Peyer's patch (tissue), 4 donors: ENCODE measurements around the gene AIMP1.

Source experiments
- POLR2A ChIP-seq, 2 donors: fragments of 450-650 bp; IDR thresholded peaks; one replicate each; pipeline ENCODE4 v1.5.1; 2017; ENCODE audit warnings: antibody characterized with exemption in 2 of 2, mild to moderate bottlenecking in 2 of 2, moderate library complexity in 2 of 2
- TF ChIP-seq, protein P1 (sequence below), 6 experiments: fragments of 450-650 bp in 4 of 6; fragments of 200-600 bp in 2 of 6; sonication (generic) in 1 of 6; IDR thresholded peaks; one replicate each; pipeline ENCODE4 v1.5.1; 2017 to 2019; ENCODE audit warnings: antibody characterized with exemption in 6 of 6, mild to moderate bottlenecking in 3 of 6, moderate library complexity in 1 of 6

DNA sequence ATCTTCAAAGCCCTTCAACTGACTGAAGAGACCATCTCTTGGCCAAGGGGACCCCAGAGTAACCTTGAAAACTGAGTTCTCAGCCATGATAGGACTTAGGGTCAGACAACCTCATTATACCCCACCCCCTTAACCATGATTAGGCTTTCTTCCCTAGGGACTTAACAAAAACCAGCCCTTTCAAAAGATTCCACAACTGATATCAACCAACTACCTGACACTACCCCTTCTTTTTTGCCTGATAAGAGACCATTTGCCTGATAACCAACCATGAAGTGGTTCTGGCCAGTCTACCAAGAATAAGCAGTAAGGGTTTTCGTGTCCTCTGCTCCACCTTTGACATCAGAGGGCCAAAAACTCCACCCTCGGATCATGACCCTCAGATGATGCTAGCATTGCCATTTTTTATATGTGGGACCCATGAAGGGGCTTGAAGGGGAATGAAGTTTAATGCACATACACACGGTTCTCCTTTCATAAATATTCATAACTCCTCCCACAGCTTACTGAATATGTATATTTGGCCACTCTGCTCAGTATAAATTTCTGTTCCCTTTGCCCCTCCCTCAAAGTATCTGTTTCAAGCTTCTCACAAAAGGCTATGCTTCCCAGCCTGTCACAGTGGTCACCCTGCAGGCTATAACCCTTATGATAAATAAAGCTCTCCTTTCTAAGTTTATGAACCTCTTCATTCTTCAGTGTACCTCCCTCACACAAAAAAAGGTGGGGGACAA, 12.6 kb upstream of the AIMP1 start:
- TF ChIP-seq, protein P1, sequence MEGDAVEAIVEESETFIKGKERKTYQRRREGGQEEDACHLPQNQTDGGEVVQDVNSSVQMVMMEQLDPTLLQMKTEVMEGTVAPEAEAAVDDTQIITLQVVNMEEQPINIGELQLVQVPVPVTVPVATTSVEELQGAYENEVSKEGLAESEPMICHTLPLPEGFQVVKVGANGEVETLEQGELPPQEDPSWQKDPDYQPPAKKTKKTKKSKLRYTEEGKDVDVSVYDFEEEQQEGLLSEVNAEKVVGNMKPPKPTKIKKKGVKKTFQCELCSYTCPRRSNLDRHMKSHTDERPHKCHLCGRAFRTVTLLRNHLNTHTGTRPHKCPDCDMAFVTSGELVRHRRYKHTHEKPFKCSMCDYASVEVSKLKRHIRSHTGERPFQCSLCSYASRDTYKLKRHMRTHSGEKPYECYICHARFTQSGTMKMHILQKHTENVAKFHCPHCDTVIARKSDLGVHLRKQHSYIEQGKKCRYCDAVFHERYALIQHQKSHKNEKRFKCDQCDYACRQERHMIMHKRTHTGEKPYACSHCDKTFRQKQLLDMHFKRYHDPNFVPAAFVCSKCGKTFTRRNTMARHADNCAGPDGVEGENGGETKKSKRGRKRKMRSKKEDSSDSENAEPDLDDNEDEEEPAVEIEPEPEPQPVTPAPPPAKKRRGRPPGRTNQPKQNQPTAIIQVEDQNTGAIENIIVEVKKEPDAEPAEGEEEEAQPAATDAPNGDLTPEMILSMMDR (IDR thresholded peaks at IDR 0.05), result no peak
- no peak for TF ChIP-seq POLR2A (IDR thresholded peaks at IDR 0.05)
